NCI-H748 treated with DMSO at 0.1 percent for 48 hours (cell line): ENCODE measurements around the gene TADA2A.
A peak's percentile ranks its signal among the peaks of the same experiment; 100 is the strongest.

ENCODE experiments used
- DNase-seq: peaks from one replicate; lab custom pipeline; 2025; lab: John Stamatoyannopoulos, UW

TADA2A gene

GRCh38 chr17:37462492-37462891 is 55.8 kb downstream of the TADA2A start:
- DNase-seq = no peak

DNA sequence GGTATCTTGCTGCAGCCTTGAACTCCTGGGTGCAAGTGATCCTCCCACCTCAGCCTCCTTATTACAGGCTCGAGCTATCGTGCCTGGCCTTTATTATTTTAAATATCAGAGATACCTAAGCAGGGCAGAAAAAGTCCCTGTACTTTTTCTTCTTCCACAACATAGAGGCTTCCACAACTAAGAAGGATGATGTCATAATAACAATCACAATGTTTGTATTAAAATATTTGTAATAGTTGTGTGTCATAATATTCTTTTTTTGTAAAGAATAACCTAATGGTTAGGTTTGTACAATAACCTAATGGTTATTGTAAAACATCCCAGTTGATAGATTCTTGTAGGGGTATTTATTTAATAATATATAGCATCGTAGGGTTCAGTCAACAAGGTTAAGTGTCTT is 56.4 kb downstream of the TADA2A start:
- no peak for DNase-seq

DNA sequence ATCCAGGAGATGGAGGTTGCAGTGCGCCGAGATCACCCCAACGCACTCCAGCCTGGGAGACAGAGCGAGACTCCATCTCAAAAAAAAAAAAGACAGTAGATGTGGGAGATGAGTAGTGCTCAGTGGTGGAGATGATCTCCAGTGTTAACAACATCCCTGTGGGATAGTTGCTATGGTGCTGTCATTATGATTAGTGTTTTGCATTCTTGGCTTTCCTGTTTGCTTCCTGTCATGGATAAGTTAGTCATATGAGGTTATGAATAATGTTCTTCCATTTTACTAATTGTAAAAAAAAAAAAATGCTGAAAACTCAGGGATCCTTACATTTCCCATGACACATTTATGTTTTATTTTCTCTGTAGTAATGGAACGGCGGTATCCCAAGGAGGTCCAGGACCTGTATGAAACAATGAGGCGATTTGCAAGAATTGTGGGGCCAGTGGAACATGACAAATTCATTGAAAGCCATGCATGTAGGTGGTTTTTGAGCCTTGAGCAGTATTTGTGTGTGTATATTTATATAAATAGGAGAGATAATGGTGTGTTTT is 58.5 kb downstream of the TADA2A start:
- no peak for DNase-seq

- no peak for DNase-seq
These were observed 59.8 kb downstream of the TADA2A start for GRCh38 chr17:37466471-37466870.

- DNase-seq = no peak
These were observed 63.5 kb downstream of the TADA2A start for GRCh38 chr17:37470181-37470580.

DNA sequence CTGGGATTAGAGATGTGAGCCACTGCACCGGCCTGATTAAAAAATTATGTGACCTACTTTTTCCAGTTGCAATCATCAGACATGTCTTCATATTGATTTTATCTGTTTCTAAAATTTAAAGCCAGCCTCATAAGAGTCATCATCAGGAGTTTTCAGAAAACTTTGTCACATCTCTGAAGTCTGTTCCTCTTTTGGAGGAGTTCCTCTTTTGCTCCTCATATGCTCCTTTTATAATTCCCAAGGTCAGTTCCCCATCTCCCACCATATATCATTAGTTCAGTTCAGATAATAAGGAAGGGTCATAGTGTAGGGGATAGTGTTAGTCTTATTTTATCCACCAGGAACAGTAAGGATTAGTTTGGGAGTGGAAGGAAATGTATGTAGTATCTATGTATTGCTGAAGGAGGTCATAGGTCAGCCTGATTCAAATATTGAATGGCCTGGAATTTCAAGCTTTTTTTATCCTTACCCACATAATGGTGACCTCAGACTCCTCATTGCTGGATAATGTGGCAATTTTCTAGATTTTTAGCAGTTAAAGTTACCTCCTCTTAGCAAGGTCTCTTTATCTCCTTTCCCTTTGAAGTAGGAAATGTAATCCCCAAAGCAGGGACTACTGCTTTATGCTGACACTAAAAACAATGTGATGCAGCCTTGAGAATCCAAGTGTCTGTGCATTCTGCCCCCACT is 69.2 kb downstream of the TADA2A start:
- no peak for DNase-seq

DNA sequence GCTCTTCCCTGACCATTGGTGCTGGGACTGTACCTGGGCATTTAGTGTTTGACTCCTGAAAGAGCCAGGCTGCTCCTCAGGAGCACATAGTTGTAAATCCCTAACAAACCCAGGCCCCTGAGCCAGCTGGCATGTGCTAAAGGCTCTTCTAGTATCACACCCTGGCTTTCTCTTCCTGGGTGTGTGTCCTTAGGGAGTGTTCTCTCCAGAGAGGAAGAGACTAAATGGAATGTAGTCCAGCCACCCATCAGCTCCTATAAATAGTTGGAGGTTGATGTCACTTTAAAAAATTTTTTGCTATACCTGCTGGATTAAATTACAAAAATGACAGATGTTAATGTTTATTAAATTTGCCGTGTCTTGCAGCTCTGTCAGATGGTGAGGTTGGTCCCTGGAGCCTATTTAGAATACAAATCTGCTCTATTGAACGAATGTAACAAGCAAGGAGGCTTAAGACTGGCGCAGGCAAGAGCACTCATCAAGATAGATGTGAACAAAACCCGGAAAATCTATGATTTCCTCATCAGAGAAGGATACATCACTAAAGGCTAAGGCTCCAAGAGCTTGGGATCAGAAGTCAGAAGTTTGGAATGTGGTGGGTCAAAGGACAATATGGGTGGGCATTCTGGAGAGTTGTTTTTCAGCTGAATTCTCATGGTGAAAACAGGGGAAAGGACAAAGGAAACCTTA is 69.9 kb downstream of the TADA2A start:
- DNase-seq = no peak

DNA sequence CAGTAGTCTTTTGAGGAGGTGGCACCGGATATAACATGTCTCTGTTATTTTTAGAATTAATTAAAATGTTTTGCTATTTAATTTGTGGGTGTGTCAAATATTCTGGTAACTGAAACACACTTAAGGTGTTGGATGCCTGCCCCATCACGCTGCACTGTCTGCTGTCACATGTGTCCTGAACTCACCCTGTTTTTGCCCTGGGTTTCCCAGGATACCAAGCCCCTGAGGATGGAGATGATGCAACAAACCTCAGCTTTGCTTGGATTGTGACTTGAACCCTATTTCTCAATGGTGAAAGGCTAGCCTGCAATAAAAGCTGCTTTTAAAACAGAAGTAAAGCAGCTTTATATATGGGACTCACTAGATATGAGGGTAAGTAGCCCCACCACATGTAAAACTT is 71.5 kb downstream of the TADA2A start:
- no peak for DNase-seq

DNA sequence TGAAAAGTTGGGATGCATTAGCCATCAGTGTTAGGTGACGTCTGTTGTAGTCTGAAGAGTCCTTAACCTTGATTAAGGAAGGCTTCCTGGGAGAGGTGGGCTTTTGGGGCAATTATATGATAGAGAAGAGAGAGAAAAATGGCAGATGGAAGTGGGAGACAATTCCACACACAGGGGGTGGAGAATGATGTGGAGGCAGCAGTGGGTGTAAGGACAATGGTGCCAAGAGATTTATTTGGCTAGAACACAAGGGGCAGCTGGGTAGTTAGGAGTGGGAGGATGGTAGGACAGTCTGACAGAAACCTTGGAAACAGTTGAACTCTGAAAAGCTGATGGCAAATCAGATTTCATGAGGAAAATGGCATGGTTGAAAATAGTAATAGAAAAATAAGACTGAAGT is 72.3 kb downstream of the TADA2A start:
- no peak for DNase-seq

- DNase-seq = no peak
These were observed 73.7 kb downstream of the TADA2A start for GRCh38 chr17:37480427-37480826.

GRCh38 chr17:37481001-37481665 is 74.4 kb downstream of the TADA2A start:
- DNase-seq = no peak

DNA sequence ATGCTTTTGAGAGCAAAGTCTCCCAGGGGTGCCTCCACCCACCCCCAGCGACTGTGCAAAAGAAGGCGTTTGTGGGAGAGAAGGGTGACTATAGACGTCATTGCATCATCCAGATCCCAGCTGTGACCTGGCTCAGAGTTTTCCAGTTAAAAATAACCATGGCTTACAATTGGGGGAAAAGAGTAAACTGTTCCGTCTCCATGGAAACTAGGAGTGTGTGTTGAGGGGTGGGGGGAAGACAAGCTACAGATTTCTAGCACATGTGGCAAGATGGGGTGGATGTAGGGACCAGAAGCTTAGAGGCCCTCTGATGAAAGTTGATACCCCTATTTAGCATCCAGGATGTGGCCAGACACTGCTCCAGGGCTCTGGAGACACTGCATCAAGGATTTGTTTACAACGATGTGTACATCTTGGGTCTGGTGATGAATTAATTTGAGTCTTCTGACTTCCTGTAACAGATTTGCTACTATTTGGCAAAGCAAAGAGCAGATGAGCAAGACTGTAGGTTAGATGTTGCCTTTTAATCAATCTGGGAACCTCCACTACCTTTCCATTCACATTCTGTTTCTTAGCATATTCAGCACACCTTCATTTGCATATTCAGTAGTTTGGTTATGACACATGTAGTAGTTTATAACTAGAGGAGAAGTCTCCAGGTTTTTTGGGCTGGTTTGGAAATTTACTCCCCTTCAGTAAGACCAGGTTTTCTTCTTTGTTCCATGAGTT is 76.8 kb downstream of the TADA2A start:
- DNase-seq = no peak

GRCh38 chr17:37485938-37486570 is 79.4 kb downstream of the TADA2A start:
- DNase-seq = no peak

DNA sequence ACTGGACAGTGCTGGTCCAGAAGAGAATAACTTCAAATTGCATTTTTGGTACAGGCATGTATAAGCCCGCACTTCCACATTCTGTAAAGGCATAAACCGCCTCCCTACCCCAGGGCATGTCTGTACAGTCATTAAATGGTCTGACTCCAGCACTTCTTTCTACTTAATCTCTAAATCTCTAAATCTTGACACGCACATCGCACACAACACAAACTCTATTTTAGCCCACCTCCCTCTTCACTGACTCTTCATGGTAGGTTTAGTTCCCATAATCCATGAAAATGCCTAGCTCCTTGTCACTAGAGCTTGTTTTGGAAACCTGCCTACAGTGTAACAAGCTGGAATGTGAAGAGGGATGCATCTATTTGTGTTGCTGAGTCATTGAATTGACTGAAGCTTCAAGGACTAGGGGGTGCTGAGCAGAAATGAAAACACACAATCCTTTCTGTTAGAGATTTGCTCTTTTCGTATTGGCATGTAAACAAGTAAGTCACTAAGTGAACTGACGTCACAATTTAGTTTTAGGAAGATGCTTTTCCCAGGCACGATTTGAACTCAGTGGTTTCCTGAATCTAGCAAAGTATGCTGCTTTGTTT is 81.4 kb downstream of the TADA2A start:
- DNase-seq = peak; percentile 30

DNA sequence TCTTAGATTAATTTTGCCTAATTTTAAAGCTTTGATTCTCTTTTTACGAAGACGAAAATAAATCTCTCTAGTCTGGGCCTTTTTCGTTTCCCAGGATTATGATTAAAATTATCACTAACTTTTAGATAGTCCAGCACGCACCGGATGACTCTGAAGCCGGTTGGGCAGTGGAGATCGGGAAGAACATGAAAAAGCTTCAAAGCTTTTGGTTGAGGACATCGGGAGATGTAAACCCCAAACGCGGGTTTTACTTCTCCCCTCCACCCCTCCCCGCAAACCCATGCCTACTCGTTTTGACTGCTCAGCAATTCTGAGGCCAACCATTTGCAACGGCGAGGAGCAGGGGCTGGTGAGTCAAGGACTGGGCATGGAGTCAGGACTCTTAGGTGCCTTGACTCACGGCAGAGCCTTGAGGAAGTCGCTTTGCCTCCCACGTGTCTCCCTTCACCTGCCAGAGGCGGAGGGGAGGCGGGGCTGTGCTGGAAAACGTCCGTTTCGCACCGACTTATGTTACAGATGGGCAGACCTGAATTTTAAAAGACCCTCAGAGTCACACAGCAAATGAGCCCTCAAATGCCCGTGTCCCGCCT is 82.0 kb downstream of the TADA2A start:
- peak; percentile 49 for DNase-seq

GRCh38 chr17:37489197-37490001 is 82.7 kb downstream of the TADA2A start, which contains the start of gene DUSP14:
DUSP14 (plus strand) TSS chr17:37489891; CDS start chr17:37512273, 22,382 bp downstream.
- peak; percentile 63 for DNase-seq

DNA sequence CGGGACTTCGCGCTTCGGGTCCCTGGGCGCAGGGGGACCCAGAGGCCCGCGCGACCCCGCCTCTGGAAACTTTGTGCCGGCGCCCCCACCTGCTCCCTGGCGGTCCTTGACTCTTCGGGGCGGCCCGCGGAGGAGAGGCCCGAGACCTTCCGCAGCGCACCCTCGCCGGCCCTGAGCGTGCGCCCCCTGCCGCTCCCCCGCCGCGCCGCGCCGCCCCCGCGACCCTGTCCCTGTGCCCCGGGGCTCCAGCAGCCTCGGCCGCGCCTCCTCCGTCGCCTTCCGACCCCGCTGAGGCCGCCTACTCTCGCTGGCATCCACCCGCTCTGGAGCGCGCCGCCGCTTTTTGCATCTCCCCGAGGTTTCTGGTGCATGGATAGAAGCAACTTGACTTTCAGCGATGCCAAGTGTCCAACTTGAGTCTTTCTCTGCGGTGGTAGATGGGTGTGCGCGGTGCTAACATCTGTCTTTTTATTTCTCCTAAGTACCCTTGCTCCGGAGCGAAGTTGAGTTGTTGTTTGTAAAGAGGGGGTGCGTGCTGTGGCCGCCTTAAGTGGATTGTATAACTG is 83.4 kb downstream of the TADA2A start:
- peak; percentile 32 for DNase-seq

- no peak for DNase-seq
These were observed 84.2 kb downstream of the TADA2A start for GRCh38 chr17:37490638-37491614.
